Mesodermal cell (in vitro differentiated cells): ENCODE data around the gene ANXA3.
"Not testable (repeated sequence)": the region's sequence is repeated elsewhere in the genome, so short reads cannot be mapped to it uniquely, and the experiment has no call there.

Experiments
- H3K27ac ChIP-seq: 2 replicates; pipeline ENCODE4 v1.7.0; 2013; ENCODE audit warnings: mild to moderate bottlenecking, low read depth, low read length, moderate library complexity; ENCODE audit not compliant: severe bottlenecking
- H3K36me3 ChIP-seq: 2 replicates; pipeline ENCODE4 v1.7.1; 2013; ENCODE audit warnings: mild to moderate bottlenecking, low read length, moderate library complexity; ENCODE audit not compliant: control insufficient read depth, insufficient read depth
- H3K4me1 ChIP-seq: one replicate; pipeline ENCODE4 v1.7.1; 2013; ENCODE audit warnings: mild to moderate bottlenecking, low read length; ENCODE audit not compliant: insufficient read depth, control insufficient read depth, poor library complexity, severe bottlenecking
- H3K4me3 ChIP-seq: 2 replicates; pipeline ENCODE4 v1.7.0; 2013; ENCODE audit warnings: low read length, control low read depth, mild to moderate bottlenecking; ENCODE audit not compliant: insufficient read depth, poor library complexity, severe bottlenecking; ENCODE audit errors: extremely low read depth
- H3K9me3 ChIP-seq: 2 replicates; pipeline ENCODE4 v1.7.1; 2013; ENCODE audit warnings: mild to moderate bottlenecking, low read length, moderate library complexity; ENCODE audit not compliant: control insufficient read depth
- WGBS, 2 experiments: methylation state at CpG; one replicate each; pipeline ENCODE4 v1.1.5; 2013; ENCODE audit warnings: missing lambda C conversion rate in 2 of 2; ENCODE audit not compliant: insufficient coverage in 2 of 2; 5-methylcytosine and 5-hydroxymethylcytosine counted together

Gene ANXA3

DNA sequence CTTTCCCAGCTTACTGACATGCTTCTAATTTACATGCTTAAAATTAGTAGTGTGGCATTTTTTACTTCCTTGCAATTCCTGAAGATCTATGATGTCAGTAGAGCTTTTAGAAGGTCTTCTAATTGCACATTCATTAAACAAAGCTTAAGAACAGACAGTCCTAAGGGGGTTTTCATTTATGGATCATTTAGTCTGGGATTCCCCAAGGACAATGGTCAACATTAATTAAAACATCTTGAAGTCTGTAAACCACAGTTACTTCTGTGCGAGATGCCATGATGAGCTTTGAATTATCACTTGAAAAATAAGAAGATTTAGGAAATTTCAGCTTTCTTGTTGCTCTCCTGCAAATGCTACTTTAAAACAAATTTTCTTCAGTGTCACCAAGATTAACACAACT, 20.2 kb downstream of the ANXA3 start:
- peaks cover 26% of the 10 kb centered on the region for H3K36me3 ChIP-seq
- H3K9me3 ChIP-seq = no peaks in the 10 kb centered on the region
- peaks cover 22% of the 10 kb centered on the region for H3K4me1 ChIP-seq
- 86% methylated on average over 1 of the region's 1 CpG; no CpG with 5 or more reads in 1 of the 2 experiments for WGBS, 2 experiments
- H3K27ac ChIP-seq = no peak overlapping the region
- H3K4me3 ChIP-seq = no peak overlapping the region

DNA sequence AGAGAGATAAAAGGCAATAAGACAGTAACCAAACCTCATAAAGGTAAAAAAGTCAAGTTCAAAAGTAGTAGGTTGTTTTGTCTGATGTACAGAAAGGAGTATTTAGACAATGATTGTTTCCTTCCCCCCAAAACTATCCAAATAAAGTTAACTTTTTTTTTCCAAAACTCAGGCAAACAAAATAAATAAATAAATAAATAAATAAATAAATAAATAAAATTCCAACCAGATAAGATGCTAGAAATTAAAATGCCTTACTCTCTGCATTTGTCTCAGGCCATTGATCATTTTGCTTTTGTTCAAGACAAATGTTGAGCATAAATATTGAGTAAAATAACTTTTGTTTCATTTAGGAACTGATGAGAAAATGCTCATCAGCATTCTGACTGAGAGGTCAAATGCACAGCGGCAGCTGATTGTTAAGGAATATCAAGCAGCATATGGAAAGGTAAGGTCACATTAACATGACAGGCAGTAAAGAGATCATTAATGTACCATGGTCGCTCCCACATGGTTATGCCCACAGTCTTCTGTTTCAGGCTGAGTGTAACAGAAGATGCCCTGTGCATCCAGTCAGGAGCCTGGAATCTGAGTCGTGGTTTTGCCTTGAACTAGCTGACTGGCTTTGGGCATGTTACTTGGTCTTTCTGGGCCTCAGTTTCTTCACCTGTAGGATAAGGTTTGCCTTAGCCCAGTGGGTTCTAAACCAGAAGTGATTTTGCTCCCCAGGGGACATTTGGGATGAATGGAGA, 27.3 kb downstream of the ANXA3 start:
- Histone ChIP-seq H3K9me3 (no peaks in the 10 kb centered on the region), H3K4me1 (no peaks in the 10 kb centered on the region)
- WGBS, 2 experiments = 90 to 100% methylated on average over 3 of the region's 3 CpGs

DNA sequence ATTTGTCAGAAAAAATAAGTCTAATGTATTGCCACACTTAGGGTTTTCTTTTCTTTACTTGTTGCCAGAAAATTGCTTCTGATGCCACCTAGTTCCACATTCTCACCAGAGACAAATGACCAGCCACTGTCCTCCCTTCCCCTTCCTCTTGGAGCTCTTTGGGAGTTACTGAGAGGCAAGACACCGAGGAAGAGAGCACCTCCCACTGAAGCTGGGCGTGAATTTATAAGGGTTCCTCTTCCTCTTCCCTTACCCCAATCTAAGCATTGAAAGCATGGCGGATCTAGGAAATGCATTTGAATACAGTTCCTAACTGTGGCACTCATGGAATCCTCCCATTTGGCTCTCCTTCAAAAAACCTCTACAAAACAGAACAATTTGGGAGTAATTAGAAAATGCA, 30.0 kb downstream of the ANXA3 start:
- WGBS, 2 experiments = no CpG with 5 or more reads among the region's 3 CpGs
- Histone ChIP-seq H3K4me1 (peaks cover 8% of the 10 kb centered on the region), H3K27ac (no peak overlapping the region), H3K9me3 (no peaks in the 10 kb centered on the region), H3K4me3 (no peak overlapping the region), H3K36me3 (peaks cover 41% of the 10 kb centered on the region)

More for the DNA sequence above, 27.3 kb downstream of the ANXA3 start:
- Histone ChIP-seq H3K4me3 (no peak overlapping the region), H3K27ac (no peak overlapping the region), H3K36me3 (peaks cover 28% of the 10 kb centered on the region)

DNA sequence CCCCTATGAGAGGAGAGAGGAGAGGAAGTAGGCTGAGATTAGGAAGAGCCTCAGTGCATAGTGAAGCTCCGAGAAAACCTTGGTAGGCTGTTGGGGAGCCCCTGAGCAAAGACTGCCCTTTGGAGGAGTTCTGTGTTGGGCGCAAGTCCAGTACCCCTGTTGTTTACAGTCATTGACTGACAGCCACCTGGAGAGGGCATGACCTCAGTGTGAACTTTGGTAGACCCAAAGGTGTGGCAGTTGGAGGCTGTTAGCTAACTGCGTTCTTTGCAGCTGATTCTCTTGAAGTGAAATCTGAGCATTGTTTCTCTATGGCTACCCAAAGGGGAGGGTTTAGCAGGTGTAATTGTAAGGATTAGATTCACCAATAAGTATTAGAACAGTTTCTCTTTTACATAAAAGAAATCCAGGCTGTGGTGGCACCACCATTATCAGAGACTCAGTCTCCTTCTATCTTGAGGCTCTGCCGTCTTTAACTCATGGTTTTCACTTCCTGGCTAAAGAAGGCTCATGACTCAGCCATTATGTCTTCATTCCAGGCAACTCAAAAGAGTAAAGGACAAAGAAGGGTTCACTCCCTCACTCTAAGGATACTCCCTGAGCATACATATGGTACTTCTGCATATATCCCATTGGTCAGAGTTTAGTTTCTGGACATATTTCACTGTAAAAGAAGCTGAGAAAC, 33.4 kb downstream of the ANXA3 start:
- Histone ChIP-seq H3K4me3 (no peak overlapping the region), H3K9me3 (no peaks in the 10 kb centered on the region), H3K4me1 (peaks cover 8% of the 10 kb centered on the region), H3K27ac (no peak overlapping the region), H3K36me3 (peaks cover 50% of the 10 kb centered on the region)
- WGBS, 2 experiments = 97 to 100% methylated on average over 3 of the region's 4 CpGs

DNA sequence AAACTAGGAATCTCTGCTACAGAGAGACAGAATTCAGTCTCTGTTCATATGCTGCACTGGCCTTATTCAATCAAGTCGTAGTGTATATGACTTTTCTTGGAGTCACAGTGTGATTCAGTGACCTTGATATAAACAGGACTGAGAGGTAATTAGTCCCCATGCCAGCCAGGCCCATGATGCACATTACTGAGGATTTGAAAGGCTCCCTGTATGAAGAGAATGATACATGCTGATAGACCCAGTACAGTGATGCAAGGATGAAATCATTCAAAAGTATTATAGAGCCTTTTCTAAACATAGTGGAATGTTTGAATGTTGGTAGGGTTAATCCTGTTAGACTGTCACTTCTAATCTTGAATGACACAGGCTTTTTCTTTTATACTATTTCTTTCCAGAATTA, 34.1 kb downstream of the ANXA3 start:
- 0% methylated on average over 1 of the region's 1 CpG; no CpG with 5 or more reads in 1 of the 2 experiments for WGBS, 2 experiments
- H3K27ac ChIP-seq = no peak overlapping the region

DNA sequence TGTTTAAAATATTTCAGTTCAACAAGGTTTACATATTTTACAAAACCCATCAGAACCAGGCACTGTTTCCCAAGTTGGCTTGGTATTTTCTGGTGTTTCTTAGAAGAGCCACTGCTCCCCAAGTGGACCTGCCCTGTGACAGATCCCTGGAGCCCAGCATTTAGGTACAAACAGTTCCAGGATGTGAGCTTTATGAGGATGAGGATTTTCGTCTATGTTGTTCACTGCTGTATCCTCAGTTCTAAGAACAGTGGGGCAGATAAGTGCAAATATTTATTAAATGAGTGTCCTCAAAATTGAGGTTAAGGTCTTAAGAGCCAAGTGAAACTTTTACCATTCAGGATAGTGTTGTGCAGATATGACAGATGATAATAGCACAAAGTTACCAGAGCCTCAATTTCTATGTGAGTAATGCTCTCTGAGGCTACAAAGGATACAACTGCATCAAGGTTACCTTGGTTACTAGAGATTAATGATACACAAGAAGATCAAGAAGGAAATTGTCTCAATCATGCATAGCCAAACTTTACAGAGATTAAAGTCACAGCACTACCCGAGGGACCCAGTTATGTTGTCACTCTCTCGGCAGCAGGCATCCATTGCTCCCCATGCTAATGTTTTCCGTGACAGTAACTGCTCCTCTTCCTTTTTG, 37.5 kb downstream of the ANXA3 start:
- Histone ChIP-seq H3K4me3 (no peak overlapping the region), H3K4me1 (peaks cover 8% of the 10 kb centered on the region), H3K36me3 (peaks cover 32% of the 10 kb centered on the region), H3K9me3 (no peaks in the 10 kb centered on the region), H3K27ac (no peak overlapping the region)
- WGBS, 2 experiments = 58 to 68% methylated on average over 3 to 4 of the region's 4 CpGs

More for the DNA sequence above, 34.1 kb downstream of the ANXA3 start:
- Histone ChIP-seq H3K9me3 (no peaks in the 10 kb centered on the region), H3K4me3 (no peak overlapping the region), H3K36me3 (peaks cover 48% of the 10 kb centered on the region), H3K4me1 (peaks cover 8% of the 10 kb centered on the region)

DNA sequence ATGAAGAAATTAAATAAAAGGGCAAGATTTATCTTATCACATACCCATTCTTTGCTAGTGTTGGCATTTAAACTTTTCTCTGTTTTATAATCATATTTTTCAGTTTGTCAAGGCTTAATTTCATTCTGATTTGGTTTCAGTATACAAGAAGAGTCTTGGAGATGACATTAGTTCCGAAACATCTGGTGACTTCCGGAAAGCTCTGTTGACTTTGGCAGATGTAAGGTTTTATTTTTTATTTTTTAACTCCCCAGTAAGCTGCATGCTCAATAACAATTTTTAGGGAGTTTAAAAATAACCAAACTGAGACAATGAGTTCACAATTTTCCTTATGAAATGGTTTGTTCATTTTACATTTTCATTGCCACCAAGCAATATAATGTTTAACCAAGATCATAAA, 39.8 kb downstream of the ANXA3 start:
- peaks cover 22% of the 10 kb centered on the region for H3K36me3 ChIP-seq
- WGBS, 2 experiments = no CpG with 5 or more reads among the region's 2 CpGs
- no peak overlapping the region for H3K4me3 ChIP-seq
- no peaks in the 10 kb centered on the region for H3K9me3 ChIP-seq
- no peaks in the 10 kb centered on the region for H3K4me1 ChIP-seq
- H3K27ac ChIP-seq = no peak overlapping the region

DNA sequence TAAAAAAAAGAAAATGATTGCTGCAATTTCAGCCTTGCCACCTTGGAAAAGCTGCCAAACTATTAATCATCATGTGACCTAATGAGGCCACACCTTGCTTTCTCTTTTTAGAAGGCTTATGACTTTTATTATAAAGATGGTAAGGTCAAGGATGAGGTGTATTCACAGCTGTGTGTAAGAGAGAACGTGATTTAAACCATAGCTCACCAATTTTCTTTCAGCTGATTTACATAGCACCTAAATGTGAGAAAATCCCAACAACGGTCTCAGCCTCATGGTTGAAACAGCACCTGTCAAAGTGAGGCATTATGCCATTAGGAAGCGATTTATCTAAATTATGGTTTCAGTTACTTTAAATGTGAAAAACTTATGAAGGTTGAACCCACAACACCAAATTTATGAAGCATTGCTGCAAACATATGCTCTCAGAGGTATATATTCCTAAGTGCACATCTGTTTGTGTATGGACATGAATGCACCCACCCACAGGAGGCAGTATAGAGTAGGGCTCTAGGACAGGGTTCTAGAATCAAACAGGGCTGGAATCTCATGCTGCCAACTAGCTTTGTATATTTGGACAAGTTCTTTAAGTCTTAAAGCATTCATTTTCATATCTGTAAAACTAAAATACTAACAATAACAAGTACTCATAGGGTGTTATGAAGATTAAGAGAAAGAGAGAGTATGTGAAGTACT, 40.7 kb downstream of the ANXA3 start:
- 80 to 100% methylated on average over 1 of the region's 3 CpGs for WGBS, 2 experiments
- no peak overlapping the region for H3K27ac ChIP-seq
- H3K4me1 ChIP-seq = no peaks in the 10 kb centered on the region
- peaks cover 15% of the 10 kb centered on the region for H3K36me3 ChIP-seq
- H3K9me3 ChIP-seq = no peaks in the 10 kb centered on the region
- no peak overlapping the region for H3K4me3 ChIP-seq

DNA sequence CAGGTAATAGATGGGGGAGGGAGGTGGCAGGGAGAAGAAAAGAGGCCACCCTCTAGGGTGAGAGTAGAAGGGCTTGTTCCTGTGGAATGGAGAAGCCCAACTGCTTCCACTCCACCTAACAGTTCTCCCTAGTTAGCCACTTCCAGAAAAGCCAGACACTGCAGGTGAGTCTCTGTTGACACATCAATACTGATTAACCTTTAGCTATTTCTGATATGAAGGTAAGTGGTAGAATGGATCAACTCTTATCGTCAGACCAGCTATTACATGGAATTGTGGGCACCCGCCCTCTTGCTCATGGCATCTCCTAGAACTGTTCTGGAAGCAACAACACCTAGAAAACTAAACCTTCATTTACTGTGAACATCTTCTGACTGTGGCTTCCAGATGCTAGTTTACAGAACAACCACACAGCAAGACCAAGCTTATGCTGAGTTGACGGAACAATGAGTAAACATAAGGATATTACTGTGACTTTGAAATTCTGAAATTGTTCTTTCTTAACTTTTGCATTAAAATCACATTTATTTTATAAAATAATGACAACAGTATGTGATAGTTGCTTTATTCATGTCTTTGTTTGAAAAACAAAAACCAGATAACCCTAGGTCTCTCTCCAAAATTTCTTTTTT, 44.7 kb downstream of the ANXA3 start:
- 86 to 92% methylated on average over 1 to 2 of the region's 3 CpGs for WGBS, 2 experiments
- Histone ChIP-seq H3K4me3 (no peak overlapping the region), H3K36me3 (peaks cover 20% of the 10 kb centered on the region), H3K4me1 (peaks cover 5% of the 10 kb centered on the region), H3K9me3 (no peaks in the 10 kb centered on the region), H3K27ac (no peak overlapping the region)

DNA sequence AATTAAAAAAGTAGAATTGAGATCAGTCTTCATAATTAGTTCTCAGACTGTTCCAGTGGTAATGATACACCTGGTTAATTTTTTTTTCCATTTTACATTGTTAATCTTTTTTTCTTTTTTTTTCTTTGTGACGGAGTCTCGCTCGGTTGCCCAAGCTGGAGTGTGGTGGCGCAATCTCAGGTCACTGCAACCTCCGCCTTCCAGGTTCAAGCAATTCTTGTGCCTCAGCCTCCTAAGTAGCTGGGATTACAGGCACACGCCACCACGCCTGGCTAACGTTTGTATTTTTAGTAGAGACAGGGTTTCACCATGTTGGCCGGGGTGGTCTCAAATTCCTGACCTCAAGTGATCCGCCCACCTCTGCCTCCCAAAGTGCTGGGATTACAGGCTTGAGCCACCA, 46.9 kb downstream of the ANXA3 start:
- 98 to 99% methylated on average over 8 to 9 of the region's 10 CpGs for WGBS, 2 experiments
- peaks cover 28% of the 10 kb centered on the region for H3K36me3 ChIP-seq
- not testable (repeated sequence) for H3K4me3 ChIP-seq, H3K27ac ChIP-seq, H3K9me3 ChIP-seq, H3K4me1 ChIP-seq
